Tibial artery (tissue), 4 donors: Measurements from ENCODE around the gene SLC5A11.

ENCODE experiments used
- DNase-seq, 2 donors: peaks; one replicate each; pipeline ENCODE4 v3.0.0-alpha.2; 2019
- H3K27ac ChIP-seq, 2 donors: fragments of 200-600 bp; sonication (generic) in 1 of 2; 1 replicate in 1 of 2; 2 replicates in 1 of 2; pipeline ENCODE4 v1.5.1; 2018 to 2019; ENCODE audit warnings: mild to moderate bottlenecking in 1 of 2
- H3K27me3 ChIP-seq, 2 donors: fragments of 200-600 bp; sonication (generic) in 1 of 2; one replicate each; pipeline versions ENCODE4 v1.5.1 to v1.6.0; 2016 to 2019
- H3K36me3 ChIP-seq, 3 donors: fragments of 200-600 bp; sonication (generic) in 2 of 3; one replicate each; pipeline ENCODE4 v1.5.1; 2016 to 2019; ENCODE audit warnings: mild to moderate bottlenecking in 2 of 3
- H3K4me1 ChIP-seq, 4 donors: fragments of 200-600 bp; sonication (generic) in 2 of 4; 1 replicate in 3 of 4; 2 replicates in 1 of 4; pipeline ENCODE4 v1.5.1; 2016 to 2019
- H3K4me3 ChIP-seq, 2 donors: fragments of 200-600 bp; sonication (generic) in 1 of 2; 1 replicate in 1 of 2; 2 replicates in 1 of 2; pipeline ENCODE4 v1.5.1; 2018 to 2019; ENCODE audit warnings: mild to moderate bottlenecking in 2 of 2
- H3K9me3 ChIP-seq, 3 donors: fragments of 200-600 bp; sonication (generic) in 1 of 3; one replicate each; pipeline ENCODE4 v1.5.1; 2016 to 2019
- intact Hi-C: fragments of 100-400 bp; cut with DNase I; formaldehyde crosslinking; loops from one replicate; pipeline ENCODE4 v1.15.0; 2023; ENCODE audit warnings: low total_unique reads
- TF ChIP-seq, protein P1 (sequence below), 2 experiments: fragments of 200-600 bp in 1 of 2; fragments of 450-650 bp in 1 of 2; IDR thresholded peaks; one replicate each; pipeline ENCODE4 v1.5.1; 2017 to 2019; ENCODE audit warnings: antibody characterized with exemption in 2 of 2, mild to moderate bottlenecking in 1 of 2, moderate library complexity in 1 of 2

The SLC5A11 gene, protein sequence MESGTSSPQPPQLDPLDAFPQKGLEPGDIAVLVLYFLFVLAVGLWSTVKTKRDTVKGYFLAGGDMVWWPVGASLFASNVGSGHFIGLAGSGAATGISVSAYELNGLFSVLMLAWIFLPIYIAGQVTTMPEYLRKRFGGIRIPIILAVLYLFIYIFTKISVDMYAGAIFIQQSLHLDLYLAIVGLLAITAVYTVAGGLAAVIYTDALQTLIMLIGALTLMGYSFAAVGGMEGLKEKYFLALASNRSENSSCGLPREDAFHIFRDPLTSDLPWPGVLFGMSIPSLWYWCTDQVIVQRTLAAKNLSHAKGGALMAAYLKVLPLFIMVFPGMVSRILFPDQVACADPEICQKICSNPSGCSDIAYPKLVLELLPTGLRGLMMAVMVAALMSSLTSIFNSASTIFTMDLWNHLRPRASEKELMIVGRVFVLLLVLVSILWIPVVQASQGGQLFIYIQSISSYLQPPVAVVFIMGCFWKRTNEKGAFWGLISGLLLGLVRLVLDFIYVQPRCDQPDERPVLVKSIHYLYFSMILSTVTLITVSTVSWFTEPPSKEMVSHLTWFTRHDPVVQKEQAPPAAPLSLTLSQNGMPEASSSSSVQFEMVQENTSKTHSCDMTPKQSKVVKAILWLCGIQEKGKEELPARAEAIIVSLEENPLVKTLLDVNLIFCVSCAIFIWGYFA

DNA sequence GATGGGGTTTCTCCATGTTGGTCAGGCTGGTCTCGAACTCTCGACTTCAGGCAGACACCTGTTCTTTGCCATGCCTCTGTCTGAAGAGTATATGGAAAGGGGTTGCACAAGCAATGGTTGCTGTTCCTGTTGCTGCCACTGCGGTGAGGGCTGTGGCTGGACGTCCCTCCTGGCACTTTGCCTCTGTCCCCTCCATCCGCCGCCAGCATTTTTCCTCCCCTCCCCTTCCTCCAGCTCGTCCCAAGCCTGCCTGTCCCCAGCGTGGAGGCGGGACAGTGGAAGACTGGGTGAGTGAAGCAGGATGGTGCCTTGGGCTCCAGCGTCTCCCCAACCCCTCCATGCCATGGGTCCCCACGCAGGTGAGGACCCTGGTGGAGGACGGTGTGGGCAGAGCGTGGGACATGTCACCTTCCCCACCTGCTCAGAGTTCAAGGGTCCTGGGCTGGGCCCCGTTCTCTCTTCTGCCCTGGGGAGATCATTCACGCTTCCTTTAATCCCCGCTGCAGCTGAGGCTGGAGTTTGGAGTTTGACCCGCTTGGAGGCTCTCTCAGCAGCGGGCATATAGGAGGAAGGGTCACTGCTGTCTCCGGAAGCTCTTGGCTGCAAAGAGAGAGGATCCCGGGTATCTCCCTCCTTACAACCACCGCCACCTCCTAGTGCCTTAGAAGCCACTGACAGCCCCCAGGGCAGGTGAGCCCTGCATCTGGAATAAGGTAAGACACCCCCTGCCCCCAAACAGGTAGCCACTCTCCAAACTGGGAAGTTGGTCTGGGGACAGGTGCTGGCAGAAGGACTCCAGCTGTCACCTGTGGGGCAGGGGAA is at the start of gene SLC5A11:
SLC5A11 (plus strand) TSS at position 238 of the 822 bp plus-strand sequence. CDS start 12,681 bp downstream, outside the sequence.
- no peaks in the 10 kb centered on the region for H3K27me3 ChIP-seq
- no peak within 1 kb of the TSS for H3K27ac ChIP-seq
- intact Hi-C loops = no loop called here
- DNase-seq = no peak
- no peaks in the 10 kb centered on the region for H3K4me1 ChIP-seq
- no peak within 1 kb of the TSS for H3K4me3 ChIP-seq
- peaks cover 0 to 6% (median 0%) of the 10 kb centered on the region in 3 donors for H3K36me3 ChIP-seq
- TF ChIP-seq, protein P1, sequence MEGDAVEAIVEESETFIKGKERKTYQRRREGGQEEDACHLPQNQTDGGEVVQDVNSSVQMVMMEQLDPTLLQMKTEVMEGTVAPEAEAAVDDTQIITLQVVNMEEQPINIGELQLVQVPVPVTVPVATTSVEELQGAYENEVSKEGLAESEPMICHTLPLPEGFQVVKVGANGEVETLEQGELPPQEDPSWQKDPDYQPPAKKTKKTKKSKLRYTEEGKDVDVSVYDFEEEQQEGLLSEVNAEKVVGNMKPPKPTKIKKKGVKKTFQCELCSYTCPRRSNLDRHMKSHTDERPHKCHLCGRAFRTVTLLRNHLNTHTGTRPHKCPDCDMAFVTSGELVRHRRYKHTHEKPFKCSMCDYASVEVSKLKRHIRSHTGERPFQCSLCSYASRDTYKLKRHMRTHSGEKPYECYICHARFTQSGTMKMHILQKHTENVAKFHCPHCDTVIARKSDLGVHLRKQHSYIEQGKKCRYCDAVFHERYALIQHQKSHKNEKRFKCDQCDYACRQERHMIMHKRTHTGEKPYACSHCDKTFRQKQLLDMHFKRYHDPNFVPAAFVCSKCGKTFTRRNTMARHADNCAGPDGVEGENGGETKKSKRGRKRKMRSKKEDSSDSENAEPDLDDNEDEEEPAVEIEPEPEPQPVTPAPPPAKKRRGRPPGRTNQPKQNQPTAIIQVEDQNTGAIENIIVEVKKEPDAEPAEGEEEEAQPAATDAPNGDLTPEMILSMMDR (IDR thresholded peaks at IDR 0.05) = no peak
- H3K9me3 ChIP-seq = no peaks in the 10 kb centered on the region

DNA sequence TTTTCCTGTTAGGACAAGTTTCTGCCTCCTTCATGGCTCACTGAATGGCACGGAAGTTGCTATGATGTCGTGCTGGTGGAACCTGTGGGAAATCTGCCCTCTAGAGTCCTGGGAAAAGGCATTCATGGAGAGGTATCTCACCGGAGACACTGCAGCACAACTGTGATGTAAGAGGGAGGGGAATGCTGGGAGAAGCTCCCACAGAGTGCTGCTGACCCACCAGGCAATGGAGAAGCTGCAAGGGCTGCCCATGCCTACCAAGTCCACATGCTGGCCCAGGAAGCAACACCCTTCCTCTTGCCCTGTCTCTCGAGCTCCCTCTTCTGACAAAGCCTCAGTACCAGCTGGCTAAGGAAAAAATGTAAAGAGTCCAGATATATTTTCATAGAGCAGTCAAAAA is 45.2 kb upstream of the SLC5A11 start:
- Histone ChIP-seq H3K27ac (no peak overlapping the region), H3K36me3 (peaks cover 91 to 100% (median 95%) of the 10 kb centered on the region in 3 donors), H3K4me3 (no peak overlapping the region), H3K27me3 (no peaks in the 10 kb centered on the region), H3K4me1 (no peaks in the 10 kb centered on the region), H3K9me3 (no peaks in the 10 kb centered on the region)
- TF ChIP-seq, protein P1 (IDR thresholded peaks at IDR 0.05) = no peak
- intact Hi-C loops = no loop called here
- no peak for DNase-seq

DNA sequence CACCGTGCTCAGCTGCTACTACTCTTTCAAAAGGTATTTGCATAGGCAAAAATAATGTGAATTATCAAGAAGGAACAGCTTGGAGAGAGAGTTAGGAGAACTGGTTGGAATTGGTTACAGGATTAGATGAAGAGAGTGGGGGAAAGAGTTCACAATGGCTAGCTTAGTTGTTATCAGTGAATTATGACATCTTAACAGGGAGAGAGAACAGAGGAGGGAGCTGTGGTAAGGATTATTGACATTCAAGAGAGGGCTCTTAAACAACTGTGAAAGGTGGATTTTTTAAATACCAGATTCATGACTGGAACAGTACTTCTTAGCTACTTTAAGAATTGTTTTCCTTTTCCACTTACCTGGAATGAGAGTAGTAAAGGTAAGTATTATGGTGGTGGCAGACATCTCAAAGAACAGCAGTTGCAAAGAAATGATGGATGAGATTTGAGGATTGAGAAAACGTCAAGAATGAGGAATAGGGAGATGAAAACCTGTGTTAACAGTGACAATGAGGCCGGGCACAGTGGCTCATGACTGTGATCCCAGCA is 43.9 kb upstream of the SLC5A11 start:
- H3K9me3 ChIP-seq = no peaks in the 10 kb centered on the region
- no peak for DNase-seq
- H3K4me1 ChIP-seq = no peaks in the 10 kb centered on the region
- H3K36me3 ChIP-seq = peaks cover 95 to 100% (median 98%) of the 10 kb centered on the region in 3 donors
- H3K27me3 ChIP-seq = no peaks in the 10 kb centered on the region
- no peak overlapping the region for H3K4me3 ChIP-seq
- no peak overlapping the region for H3K27ac ChIP-seq
- TF ChIP-seq, protein P1 (IDR thresholded peaks at IDR 0.05) = no peak
- intact Hi-C loops = no loop called here

DNA sequence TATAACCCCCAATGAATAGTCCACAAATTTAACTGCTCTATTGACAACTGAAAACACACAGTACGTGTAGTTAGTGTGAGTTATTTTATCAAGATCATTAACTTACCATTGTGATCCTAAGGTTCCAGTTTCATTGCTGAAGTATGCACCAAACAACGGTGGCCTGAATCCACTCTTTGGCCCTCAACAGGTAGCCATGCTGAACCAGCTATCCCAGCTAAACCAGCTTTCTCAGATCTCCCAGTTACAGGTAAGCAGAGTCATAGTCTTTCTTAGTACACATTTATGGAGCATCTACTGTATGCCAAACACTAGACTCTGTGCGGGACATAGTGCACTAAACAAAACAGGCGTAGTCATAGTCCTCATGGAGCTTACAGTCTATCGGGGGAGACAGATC is 40.3 kb upstream of the SLC5A11 start:
- Histone ChIP-seq H3K9me3 (no peaks in the 10 kb centered on the region), H3K27ac (no peak overlapping the region), H3K4me1 (no peaks in the 10 kb centered on the region), H3K4me3 (no peak overlapping the region), H3K36me3 (peaks cover 98 to 100% (median 98%) of the 10 kb centered on the region in 3 donors), H3K27me3 (no peaks in the 10 kb centered on the region)
- intact Hi-C loops = no loop called here
- DNase-seq = no peak
- TF ChIP-seq, protein P1 (IDR thresholded peaks at IDR 0.05) = no peak

DNA sequence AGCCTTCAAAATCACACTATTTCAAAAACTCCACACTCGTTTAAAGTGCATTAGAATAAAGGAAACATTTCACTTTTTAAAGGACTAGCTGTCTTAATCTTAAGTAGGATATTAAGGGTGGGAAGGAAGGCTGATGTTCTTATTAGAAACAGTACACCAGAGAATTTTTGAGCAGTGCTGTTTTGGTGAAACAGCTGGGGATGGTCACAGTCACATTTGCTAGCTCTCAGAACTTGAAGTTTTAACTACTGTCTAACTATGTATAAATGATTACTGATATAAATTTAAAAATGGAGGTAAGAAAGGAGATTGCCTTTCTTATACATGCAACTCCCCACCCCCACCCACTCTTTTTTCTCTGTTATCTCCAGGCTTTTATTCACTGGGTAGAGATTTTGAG is 38.5 kb upstream of the SLC5A11 start:
- no peak overlapping the region for H3K27ac ChIP-seq
- H3K4me3 ChIP-seq = no peak overlapping the region
- no peaks in the 10 kb centered on the region for H3K9me3 ChIP-seq
- intact Hi-C loops = no loop called here
- H3K27me3 ChIP-seq = no peaks in the 10 kb centered on the region
- TF ChIP-seq, protein P1 (IDR thresholded peaks at IDR 0.05) = no peak
- H3K4me1 ChIP-seq = no peaks in the 10 kb centered on the region
- DNase-seq = no peak
- H3K36me3 ChIP-seq = peaks cover 93 to 98% (median 95%) of the 10 kb centered on the region in 3 donors
